Tongue (tissue), 2 donors: ENCODE results near the gene KLLN. TPM values are rescaled to one million over a fixed set of nuclear protein-coding genes. Genes with fewer than 3 reads are reported as not detected.
"Not testable (repeated sequence)": the region's sequence is repeated elsewhere in the genome, so short reads cannot be mapped to it uniquely, and the experiment has no call there.

Source experiments
- DNase-seq: peaks from one replicate; pipeline ENCODE4 v3.0.0-alpha.2; 2015
- total RNA-seq: library from RNA; depleted of rRNA; stranded (reverse); fragments of >200 nt; gene quantifications from one replicate; pipeline ENCODE4 v1.2.3, GENCODE V29; 2014

Gene KLLN, protein sequence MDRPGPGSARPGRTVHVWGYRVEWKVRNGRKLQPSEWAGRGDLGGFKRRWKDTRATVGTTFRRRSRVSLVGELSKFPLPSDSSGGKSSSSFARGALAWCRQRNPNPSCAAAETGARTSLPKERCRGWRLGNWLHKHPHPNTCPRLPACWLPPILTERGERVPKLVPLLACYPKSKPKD
- 0.10 TPM for total RNA-seq

DNA sequence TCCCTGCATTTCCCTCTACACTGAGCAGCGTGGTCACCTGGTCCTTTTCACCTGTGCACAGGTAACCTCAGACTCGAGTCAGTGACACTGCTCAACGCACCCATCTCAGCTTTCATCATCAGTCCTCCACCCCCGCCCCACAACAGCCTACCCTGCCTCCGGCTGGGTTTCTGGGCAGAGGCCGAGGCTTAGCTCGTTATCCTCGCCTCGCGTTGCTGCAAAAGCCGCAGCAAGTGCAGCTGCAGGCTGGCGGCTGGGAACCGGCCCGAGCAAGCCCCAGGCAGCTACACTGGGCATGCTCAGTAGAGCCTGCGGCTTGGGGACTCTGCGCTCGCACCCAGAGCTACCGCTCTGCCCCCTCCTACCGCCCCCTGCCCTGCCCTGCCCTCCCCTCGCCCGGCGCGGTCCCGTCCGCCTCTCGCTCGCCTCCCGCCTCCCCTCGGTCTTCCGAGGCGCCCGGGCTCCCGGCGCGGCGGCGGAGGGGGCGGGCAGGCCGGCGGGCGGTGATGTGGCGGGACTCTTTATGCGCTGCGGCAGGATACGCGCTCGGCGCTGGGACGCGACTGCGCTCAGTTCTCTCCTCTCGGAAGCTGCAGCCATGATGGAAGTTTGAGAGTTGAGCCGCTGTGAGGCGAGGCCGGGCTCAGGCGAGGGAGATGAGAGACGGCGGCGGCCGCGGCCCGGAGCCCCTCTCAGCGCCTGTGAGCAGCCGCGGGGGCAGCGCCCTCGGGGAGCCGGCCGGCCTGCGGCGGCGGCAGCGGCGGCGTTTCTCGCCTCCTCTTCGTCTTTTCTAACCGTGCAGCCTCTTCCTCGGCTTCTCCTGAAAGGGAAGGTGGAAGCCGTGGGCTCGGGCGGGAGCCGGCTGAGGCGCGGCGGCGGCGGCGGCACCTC, at the start of gene KLLN, which contains the start of gene PTEN:
TSS of gene KLLN (minus strand) at position 481 of the 891 bp plus-strand sequence. CDS start 1,046 bp downstream, outside the sequence.
TSS of gene PTEN (plus strand) at position 573 of the 891 bp plus-strand sequence. CDS start 845 bp downstream, outside the sequence.
- peak; percentile 96 for DNase-seq

DNA sequence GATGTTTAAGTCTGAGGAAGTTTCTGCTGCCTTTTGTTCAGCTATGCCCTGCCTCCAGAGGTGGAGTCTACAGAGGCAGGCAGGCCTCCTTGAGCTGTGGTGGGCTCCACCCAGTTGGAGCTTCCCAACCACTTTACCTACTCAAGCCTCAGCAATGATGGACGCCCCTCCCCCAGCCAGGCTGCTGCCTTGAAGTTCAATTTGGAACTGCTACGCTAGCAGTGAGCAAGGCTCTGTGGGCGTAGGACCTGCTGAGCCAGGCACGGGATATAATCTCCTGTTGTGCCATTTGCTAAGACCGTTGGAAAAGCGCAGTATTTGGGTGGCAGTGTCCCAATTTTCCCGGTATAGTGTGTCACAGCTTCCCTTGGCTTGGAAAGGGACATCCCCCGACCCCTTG, 40.1 kb upstream of the KLLN start:
- DNase-seq: not testable (repeated sequence)

DNA sequence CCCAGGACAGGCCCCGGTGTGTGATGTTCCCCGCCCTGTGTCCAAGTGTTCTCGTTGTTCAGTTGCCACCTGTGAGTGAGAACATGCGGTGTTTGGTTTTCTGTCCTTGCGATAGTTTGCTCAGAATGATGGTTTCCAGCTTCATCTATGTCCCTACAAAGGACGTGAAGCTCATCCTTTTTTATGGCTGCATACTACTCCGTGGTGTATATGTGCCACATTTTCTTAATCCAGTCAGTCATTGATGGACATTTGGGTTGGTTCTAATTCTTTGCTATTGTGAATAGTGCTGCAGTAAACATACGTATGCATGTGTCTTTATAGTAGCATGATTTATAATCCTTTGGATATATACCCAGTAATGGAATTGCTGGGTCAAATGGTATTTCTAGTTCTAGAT, 34.6 kb upstream of the KLLN start:
- not testable (repeated sequence) for DNase-seq

DNA sequence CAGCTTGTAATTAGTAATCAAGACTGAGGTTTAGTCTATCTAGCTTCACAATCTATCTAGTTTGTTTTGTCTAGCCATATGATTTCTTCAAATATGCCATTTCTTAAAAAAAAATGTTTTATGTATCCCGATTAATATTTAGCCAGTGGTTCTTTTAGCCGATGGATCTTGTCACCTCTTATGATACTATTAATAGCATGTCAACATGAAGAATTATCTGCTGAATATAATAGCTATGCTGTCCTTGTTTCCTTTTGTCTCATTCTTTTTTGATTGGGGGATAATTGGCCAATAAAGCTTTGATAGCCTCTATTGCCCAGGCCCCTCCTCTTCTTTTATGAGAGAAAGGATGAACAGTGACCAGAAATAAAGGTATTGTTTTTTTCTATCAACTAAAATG, 32.9 kb upstream of the KLLN start:
- no peak for DNase-seq

DNA sequence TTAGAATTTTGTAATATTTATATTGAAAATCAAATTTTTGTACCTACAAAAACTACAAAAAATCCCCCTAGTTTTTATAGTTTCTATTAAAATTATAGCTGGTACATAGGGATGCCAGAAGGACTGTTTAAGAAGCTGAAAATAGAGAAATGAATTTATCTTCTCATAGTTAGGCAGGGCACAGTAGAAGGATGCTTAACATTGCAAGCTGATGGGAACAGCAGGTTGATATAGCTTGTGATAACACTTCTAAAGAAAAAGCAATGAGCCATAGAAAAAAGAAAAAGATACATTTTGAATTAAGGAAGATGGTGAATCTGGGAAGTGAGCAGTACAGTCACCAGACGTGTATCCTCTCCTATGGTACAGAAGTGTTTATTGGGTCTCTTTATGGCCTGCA, 32.1 kb upstream of the KLLN start:
- no peak for DNase-seq

DNA sequence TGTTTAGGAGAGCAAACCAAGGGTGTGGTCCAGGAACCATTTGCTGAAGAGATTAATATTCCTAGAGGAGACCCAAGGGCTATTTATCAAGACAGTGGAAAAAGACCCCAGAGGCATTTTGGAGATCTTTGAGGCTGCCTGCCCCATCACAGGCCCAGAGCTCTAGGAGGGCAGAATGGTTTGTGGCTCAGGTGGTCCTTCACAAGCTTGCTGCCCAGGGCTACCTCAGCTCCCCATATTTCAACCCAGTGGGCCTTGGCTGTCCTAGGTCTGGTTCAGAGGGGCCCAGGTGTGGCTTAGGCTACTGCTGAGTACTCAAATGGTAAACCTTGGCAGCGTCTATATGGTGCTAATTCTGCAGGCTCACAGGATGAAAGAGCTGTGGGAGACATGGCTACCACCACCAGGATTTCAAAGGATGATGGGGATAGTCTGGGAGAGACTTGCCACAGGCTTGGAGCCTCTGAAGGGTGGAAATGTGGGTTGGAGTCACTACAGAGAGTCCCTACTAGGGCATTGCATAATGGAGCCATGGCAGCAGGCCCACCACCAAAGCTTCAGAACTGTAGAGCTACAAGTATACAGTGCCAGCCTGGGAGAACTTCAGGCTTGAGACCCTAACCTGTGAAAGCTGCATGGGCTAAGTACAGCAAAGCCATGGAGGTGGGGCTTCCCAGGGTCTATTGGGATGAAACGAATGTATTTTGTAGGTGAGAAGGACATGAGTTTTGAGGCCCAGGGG, 24.4 kb upstream of the KLLN start:
- DNase-seq: no peak

DNA sequence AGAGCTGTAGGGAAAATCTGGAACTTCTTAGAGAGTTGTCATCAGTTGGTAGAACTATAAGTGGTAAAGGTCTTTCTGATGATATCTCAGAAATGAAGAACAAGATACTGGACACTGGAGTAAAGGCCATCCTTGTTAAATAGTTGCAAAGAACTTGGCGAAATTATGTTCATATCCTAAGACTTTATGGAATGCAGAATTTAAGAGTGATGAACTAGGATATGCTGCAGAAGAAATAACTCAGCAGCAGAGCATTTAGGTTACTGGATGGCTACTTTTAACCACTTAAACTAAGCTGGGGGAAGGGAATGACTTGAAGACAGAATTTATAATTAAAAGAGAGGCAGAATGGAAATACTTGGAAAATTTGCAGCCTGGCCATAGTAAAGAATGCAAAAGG, 23.8 kb upstream of the KLLN start:
- no peak for DNase-seq

DNA sequence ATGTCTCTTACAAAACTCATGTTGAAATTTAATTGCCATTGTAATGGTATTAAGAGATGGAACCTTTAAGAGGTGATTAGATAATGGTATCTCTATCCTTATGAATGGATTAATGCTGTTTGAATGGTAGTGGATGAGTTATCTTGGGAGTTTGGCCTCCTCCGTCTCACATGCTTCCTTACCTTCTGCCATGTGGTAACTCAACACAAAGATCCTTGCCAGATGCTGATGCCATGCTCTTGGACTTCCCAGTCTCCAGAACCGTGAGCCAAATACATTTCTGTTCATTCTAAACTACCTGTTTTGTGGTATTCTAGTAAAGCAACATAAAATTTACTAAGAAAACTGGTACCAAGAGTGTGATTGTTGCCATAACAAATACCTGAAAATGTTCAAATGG, 23.3 kb upstream of the KLLN start:
- DNase-seq: no peak

DNA sequence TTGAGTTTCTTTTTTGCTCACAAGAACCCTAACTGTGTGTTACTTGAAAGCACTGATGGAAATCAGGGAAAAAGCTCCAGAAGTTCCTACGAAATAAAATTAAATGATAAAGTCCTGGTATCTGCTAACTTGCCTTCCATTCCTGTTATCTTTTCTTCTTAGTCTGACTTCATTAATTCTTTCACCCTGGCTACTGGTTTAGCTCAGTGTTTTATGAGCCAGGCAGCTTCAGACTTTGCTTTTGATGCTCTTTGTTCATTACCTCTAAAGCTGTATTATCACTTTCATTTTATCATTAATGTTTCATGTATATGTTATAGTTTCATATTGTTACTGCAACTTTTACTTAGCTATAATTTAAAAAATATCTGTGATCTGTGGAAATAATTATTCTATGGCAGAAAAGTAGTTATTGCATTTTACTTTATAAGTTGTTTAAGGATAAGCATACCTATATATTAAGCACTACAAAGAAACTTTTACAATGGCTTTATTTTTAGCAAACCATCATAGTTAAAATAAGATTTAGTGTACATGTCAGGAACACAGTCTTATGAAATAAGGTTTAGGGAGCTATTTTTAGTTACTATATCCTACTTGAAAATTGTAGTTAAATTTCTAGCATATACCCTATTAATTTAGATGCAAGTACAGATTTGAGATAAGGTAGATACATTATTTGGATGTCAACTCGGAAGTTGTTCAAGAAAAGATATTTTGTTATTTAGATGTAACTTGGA, 19.4 kb upstream of the KLLN start:
- no peak for DNase-seq

DNA sequence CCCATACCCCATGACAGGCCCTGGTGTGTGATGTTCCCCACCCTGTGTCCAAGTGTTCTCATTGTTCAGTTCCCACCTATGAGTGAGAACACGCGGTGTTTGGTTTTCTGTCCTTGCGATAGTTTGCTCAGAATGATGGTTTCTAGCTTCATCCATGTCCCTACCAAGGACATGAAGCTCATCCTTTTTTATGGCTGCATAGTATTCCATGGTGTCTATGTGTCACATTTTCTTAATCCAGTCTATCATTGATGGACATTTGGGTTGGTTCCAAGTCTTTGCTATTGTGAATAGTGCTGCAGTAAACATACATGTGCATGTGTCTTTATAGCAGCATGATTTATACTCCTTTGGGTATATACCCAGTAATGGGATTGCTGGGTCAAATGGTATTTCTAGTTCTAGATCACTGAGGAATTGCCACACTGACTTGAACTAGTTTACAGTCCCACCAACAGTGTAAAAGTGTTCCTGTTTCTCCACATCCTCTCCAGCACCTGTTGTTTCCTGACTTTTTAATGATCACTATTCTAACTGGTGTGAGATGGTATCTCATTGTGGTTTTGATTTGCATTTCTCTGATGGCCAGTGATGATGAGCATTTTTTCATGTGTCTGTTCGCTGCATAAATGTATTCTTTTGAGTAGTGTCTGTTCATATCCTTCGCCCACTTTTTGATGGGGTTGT, 18.2 kb upstream of the KLLN start:
- not testable (repeated sequence) for DNase-seq

DNA sequence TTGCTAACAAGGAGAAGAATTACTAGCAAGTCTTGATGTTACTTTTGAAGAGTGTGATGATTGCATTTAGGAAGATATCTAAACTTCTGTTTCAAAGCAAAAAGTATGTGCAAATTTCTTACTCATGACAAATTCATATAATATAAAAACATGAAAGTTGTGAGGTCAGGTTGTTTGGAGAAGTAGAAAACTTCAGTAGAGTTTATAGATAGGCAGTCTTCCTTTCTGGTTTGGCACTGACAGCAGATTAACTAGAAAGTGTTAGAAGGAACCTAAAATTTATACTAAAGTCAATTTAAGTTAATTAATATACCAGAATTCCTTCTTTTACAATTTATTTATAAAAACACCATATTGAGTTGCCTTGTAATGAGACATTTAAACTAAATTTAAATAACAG, 17.0 kb upstream of the KLLN start:
- no peak for DNase-seq

DNA sequence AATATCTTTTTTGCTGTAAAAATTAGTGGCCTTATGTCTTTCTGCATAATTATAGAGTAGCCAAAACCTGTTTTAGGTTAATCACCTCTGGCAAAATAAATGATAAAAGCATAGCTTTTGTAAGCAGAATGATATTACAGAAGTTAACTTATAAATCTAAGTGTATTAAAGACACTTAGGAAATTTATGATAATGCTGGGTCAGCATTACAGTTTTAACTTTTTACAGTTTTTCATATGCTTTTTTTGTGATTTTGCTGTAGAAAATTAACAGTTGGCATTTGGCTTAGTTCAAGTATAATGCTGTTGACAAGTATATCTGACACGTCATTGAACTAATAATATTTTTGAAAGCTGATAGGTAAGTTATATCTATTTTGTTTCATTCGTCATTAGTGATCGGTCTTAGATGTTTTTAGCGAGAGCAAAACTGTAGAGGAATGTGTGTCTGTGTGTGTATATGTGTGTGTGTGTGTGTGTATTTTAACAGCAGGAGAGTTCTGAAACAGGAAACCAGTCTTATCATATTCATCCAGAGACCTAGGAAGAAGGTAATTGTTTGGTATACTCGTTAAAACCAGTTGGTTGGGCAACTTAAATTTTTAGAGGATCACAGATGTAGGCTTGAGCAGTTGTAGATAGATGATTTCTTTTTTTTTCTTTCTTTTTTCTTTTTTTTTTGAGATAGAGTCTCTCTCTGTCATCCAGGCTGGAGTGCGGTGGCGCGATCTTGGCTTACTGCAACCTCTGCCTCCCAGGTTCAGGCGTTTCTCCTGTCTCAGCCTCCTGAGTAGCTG, 15.5 kb upstream of the KLLN start:
- no peak for DNase-seq

DNA sequence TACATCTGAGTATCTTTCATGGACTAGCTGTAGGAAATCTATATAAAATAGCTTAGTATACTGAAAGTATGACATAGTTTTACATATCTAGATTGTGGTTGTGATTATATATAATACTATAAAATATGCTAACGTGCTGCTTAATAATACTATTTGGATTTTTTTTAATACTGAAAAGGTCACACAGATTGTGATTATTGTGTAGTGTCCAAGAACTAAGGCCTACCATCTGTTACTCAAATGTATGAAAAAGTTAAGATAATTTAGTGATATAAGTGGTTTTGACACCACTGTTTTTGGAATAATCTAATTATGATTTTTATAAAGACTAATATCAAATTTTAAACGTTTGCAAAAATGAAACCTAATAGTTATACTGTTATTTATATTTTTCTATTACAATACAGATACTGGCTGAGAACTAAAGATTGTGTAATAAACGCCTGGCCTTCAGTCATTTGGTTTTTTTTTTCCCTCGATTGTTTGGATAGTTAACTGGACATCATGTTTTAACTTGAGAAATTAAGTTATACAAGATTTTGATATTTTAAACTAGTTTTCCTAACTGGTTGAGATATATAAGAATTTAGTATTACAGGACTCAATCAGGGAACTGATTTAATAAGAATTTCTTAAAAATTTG, 12.7 kb upstream of the KLLN start:
- no peak for DNase-seq

DNA sequence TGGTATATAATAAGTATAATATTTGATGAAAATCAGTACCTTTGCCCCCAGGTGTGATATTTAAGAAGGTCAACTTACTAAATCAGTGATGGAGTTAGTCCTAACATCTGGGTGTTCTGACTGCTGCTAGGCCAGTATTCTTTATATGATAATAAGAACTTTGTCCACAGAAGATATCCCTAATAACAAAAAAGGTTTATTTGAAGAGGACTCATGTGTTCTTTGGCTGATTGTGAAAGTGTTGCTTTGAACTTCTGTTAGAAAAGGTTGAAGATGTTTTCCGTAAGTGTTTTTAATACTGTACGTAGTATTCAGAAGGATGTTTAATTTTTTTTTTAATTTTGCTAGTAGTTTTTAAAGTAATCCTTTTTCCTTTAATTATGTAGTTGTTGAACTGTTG, 10.3 kb upstream of the KLLN start:
- DNase-seq: no peak

DNA sequence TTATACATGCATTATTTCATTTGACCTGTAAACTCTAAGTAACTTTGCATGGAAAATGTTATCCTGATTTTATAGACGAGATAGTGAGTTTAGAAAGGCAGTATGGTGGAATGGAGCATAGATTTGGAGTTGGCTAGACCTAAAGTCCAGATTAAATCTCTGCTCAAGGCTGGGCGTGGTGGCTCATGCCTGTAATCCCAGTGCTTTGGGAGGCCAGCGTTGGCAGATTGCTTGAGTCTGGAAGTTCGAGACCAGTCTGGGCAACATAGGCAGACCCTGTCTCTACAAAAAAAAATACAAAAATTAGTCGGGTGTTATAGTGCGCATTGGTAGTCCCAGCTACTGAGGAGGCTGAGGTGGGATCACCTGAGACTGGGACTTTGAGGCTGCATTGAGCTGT, 9.5 kb upstream of the KLLN start:
- no peak for DNase-seq

DNA sequence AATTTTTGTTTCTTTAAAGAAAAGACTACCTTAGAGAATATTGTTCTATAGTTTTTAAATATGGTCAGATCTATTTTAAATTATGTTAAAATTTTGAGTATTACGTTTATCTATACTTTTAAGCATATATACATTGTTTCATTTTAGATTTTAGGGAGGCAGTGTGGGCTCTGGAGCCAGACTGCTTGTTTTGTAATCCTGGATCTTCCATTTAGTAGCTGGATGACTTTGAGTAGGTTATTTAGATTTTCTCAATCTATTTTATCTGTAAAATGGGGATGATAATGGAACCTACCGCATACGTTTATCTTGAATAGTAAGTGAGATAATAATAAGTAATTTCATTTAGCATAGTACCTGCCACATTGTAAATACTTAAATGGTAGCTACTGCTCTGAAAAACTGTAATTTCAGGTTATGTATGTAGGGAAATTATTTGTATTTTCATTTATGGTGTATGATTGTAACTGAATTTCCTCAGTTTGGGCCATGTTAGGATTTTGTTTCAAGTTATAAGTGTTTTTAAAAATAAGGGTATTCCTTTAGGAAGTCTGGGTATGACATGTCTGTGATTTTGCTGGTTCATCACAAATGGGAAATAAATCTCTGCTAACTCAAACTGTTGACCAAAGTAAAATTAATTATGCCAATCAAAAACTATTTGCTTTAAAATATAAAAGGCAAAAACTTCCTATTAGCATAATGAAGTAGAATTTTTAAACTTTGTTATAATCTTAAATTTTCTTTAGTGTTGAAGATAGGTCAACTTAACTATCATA, 6.6 kb upstream of the KLLN start:
- DNase-seq: no peak

DNA sequence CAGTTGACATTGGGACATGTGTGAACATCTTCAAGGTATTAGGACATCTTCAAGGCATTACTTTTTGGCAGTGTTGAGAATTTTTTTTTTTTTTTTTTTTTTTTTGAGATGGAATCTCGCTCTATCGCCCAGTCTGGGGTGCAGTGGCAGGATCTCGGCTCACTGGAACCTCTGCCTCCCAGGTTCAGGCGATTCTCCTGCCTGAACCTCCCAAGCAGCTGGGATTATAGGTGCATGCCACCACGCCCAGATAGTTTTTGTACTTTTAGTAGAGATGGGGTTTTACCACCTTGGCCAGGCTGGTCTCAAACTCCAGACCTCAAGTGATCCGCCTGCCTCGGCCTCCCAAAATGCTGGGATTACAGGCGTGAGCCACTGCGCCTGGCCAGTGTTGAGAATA, 5.8 kb upstream of the KLLN start:
- DNase-seq: not testable (repeated sequence)

DNA sequence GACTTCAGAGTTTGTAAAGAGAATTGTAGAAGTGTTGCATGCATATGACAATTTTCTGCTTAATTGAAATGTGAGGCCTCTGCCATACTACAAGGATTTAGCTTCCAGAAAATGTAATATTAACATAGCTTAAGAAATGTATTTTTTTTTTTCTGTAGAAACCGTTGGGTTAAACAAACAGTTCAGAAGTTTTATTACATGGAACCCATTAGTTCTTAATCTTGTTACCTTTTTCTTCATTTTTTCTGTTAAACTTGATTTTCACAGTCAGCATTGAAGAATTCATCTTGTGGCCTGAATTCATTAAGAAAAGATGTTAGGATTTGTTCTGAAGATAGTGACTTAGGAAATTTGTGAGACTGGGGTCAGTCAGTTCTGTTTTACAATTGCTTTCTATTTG, 4.9 kb upstream of the KLLN start:
- DNase-seq: no peak

DNA sequence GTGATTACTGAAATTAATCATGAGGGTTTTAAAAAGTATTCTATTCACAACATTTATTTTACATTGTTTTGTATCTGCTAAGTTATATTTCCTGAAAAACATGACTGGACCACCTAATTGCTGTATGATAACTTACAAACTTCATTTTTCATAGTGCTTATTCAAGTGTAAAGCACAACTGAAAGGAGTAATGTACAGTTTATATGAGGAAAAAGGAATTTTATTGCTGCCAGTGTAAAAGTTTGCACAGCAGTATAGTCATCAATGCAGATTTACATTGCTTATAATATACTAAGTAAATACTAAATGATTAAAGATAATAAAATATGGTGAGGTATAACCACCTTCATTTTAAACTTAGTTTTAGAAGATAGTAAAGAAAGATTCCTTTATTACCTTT, 4.1 kb upstream of the KLLN start:
- DNase-seq: no peak
